Lower leg skin (tissue), 3 donors: Measurements from ENCODE around the gene HDAC5.

Source experiments
- POLR2A ChIP-seq, 2 donors: fragments of 450-650 bp; IDR thresholded peaks; one replicate each; pipeline ENCODE4 v1.6.1; 2016 to 2017; ENCODE audit warnings: antibody characterized with exemption in 2 of 2, mild to moderate bottlenecking in 1 of 2, moderate library complexity in 1 of 2
- TF ChIP-seq, protein P1 (sequence below), 3 donors: fragments of 450-650 bp; IDR thresholded peaks; one replicate each; pipeline ENCODE4 v1.5.1; 2016; ENCODE audit warnings: antibody characterized with exemption in 3 of 3, mild to moderate bottlenecking in 3 of 3, moderate library complexity in 2 of 3

DNA sequence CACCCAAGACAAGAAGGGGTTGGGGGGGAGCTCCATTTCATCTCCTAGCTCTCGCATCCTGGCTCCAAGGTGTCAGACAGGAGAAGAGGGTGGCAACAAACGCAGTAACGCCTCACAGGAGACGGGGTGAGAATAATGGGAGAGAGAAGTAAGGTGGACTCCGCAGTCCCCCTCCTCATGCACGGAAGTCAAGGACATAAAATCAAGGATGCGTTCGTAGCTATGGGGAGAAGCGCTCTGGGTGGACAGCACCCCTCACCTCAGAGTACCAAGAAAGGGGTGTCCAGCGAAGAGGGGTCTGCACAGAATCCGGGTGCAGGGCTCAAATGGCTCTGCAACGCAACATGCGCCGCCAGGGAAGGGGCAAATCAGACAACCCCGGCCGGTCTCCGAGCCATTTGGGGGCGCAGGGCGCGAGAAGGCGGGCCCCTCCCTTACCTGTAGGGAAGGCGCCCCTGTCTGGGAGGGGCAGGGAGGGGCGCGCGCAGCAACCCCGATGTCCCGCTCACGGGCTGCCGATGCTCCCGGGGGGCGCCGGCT lies 555 bp downstream of the HDAC5 start:
- TF ChIP-seq, protein P1, sequence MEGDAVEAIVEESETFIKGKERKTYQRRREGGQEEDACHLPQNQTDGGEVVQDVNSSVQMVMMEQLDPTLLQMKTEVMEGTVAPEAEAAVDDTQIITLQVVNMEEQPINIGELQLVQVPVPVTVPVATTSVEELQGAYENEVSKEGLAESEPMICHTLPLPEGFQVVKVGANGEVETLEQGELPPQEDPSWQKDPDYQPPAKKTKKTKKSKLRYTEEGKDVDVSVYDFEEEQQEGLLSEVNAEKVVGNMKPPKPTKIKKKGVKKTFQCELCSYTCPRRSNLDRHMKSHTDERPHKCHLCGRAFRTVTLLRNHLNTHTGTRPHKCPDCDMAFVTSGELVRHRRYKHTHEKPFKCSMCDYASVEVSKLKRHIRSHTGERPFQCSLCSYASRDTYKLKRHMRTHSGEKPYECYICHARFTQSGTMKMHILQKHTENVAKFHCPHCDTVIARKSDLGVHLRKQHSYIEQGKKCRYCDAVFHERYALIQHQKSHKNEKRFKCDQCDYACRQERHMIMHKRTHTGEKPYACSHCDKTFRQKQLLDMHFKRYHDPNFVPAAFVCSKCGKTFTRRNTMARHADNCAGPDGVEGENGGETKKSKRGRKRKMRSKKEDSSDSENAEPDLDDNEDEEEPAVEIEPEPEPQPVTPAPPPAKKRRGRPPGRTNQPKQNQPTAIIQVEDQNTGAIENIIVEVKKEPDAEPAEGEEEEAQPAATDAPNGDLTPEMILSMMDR (IDR thresholded peaks at IDR 0.05), result no peak
- TF ChIP-seq POLR2A (IDR thresholded peaks at IDR 0.05), result no peak
